ENCODE data around the gene FOXF2.

FOXF2 gene

GRCh38 chr6:1379017-1379787 lies 10.2 kb upstream of the FOXF2 start:
- peak in 1 of 5 donors; percentile 32 for DNase-seq

DNA sequence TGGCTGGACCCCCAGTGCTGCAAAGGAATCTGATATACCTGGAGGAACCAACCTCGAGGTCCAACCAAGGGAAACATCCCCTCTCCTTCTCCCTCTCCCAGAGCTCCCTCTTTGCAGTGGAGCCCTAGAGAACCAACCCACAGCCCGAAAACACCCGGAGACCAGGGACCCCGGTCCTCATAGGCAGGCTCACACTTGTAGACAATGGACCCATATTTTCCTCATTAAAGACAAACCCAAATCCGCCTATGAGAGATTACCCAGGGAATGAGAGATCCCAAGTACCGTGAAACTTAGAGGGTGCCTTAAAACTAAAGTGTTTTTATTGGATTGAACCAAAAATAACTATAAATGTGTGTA lies 9.6 kb upstream of the FOXF2 start:
- no peak for DNase-seq

DNA sequence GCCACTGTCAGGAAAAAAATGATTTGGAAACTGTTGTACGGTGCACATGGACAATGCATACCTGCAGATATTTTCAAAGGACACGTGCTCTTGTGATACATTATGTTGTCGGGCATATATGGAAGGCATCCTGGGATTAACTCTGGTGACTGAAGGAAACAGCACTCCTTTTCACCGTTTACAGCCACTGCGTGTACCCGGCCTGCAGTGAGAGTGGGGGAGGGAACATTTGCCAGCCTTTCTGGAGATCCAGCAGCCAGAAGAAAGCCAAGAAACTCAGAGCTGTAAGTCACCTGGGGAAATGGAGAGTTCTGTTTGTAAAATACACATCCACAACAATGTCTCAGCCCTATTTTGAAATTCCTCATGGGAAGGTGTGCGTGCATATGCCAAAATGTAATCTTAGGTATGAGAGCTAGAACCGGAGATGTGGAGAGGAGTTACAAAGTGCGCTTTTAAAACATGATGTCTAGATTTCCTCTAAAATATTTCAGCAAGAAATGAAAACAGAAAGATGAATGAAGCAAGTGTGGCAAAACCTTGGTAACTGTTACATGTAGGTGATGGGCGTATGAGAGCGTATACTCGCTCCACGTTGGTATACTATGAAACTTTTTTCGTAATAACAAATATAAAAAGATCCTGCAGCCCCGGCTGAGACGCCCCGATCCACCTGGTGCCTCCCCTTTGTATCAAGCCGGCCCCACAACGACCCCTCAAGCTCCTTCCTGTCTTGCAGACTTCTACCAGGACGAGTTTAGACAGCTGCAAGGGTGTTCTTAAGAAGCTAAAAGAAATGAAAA lies 8.6 kb upstream of the FOXF2 start:
- no peak for DNase-seq

- DNase-seq, result peak in 3 of 5 donors; percentile 30 to 36 (median 35)
Observed at GRCh38 chr6:1381481-1382330, 7.7 kb upstream of the FOXF2 start.

DNA sequence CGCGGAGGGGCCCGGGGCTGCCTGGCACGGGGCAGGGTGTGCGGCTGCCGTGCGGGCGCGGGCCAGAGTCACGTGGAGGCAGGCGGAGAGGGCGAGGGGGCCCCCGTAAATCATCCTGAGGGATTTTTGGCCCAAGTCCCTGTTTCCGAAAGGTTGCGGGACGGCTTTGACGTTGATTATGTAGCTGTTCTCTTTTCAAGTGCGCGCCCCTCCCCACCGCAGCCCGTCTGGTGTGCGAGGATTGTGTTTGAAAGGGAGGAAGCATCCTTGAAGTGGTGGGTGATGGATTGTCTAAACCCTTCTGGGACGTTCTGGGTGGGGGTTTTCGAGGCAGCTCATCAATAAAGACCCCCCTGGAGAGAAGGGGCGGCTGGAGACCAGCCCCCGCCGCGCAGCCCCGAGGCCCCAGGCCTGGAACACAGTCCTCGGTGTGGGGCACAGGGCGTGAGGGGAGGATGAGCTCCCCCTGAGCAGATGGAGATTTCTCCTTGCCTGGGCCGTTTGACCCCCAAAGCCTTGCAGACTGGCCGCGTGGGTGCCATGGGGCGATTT lies 7.0 kb upstream of the FOXF2 start:
- DNase-seq, result no peak

DNA sequence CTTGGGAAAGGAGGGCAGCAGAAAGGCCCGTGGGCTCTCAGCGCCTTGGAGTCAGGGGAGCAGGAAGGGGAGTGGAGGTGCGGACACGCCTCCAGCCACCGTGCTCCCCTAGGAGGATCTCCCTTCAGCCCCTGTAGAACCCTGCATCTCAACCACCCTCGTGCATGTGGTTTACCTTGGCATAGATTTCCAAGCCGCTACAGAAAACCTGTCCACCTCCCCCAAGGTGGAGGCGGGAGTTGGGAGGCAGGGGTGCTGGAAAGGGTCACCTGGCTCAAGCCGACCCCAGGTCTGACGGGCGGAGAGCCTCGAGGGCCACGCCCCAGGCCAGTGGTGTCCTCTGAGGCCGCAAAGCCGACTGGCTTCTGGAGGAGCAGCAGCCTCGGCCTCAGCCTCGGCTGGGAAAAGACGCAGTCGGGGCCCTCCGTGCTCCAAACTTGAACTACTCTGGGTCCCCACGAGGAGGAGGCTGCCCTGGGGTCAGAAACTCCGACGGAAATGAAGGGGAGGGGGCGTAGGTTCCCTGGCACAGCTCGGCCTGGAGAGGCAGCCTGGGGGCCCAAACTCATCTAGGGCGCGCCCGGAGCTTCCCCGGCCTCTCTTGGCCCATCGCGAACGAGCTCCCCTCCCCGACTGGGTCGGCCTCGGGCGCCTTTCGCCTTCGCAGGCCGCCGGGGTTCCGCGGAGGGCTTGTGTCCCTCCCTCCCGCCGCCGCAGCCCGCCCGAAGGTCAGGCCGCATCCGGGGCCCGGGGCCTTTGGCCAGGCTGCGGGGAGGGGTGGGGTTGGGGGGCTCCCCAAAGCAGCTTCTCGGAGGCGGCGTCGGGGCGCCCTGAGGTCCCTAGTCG lies 6.3 kb upstream of the FOXF2 start:
- DNase-seq, result no peak

GRCh38 chr6:1383729-1384548 lies 5.4 kb upstream of the FOXF2 start:
- DNase-seq, result no peak

DNA sequence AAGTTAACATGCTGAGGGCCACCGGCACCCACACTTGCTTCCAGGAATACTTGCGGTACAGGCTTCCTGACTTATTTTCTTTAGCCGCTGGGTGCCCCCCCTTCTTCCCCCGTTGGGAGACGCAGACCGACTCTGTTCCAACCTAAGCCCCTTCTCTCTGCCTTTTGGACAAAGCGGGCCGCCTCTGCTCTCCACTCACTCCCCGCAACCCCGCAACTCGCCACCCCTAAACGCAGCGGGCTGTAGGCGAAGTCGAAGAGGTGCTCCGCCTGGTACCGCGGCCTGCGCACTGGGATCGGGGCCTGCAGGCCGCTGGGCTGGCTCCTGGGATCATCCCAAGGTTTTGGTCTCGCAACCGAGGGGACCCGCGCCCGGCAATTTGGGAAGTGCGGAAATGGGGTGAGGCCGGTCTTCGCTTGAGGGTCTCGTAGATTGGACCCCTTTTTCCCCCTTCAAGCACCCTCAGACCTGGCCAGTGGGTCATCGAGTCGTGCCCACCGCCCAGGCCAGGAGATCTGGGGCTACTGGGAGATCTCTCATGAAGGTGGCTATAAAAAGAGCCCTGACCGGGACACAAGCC lies 4.7 kb upstream of the FOXF2 start:
- DNase-seq, result no peak

GRCh38 chr6:1385129-1386037 lies 4.0 kb upstream of the FOXF2 start:
- no peak for DNase-seq

DNA sequence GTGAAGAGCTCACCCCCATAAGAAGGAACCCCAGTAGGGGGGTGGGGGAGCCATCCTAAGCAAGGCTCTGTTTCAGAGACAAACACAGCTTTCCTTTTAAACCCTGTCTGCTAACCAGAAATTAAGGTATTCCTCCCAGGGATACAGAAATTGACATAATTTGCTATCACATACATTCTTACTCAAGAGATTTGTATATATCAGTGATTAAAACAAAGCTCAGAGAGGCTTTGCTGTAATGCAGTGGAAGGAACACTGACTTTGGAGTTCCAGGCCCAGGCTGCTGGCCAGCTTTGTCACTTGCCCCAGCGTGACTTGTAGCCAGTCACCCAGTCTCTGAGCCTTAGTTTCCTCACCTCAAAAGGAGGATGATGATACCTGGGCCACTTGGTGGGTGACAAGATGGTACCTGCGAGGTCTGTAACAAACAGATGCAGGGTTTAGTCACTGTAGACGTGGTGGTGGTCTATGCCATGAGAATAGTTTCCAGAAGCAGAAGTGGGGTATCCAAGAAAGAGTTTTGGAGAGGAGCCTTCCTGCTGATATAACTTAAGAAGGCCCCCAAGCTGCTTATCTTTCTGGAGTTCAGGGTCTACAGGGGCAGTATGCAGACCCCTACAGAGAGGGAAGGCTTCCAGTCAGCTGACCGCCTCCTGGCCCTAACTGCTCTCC lies 3.2 kb upstream of the FOXF2 start:
- no peak for DNase-seq

GRCh38 chr6:1387538-1387875 lies 1.9 kb upstream of the FOXF2 start:
- DNase-seq, result no peak

DNA sequence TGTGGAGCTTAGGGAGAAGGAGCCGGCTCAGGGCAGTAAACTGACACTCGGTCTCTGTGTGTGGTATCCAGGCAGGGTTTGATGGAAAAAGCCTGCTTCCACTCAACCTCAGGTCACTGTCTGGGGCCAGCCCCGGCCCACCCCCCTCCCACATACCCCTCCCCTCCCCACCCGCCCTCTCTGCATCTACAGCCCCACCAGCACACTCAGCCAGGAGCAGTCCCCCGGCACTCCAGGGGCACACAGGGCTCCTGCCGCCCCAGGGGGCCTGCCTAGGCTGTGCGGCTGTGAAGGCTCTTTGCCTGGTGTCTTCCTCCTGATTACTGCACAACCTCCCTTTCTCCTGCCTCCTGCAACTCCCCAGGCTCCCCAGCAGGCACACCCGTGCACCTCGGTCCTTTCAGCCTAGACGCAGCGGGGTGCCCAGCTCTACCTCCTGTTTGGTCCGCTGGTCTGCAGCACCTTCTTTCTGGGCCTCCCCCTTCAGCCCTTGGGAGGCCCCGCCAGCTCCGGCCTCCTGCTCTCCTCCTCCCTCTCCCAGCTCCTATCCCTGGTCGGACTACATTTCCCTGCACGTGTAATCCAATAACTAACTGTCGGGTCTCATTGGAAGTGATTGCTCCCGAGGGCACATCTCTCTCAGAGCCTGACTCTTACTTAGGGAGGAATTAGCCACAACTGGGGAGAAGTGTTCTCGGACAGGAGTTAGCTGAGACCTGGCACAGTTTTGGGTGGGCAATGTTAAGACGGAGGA lies 1.3 kb upstream of the FOXF2 start:
- no peak for DNase-seq

DNA sequence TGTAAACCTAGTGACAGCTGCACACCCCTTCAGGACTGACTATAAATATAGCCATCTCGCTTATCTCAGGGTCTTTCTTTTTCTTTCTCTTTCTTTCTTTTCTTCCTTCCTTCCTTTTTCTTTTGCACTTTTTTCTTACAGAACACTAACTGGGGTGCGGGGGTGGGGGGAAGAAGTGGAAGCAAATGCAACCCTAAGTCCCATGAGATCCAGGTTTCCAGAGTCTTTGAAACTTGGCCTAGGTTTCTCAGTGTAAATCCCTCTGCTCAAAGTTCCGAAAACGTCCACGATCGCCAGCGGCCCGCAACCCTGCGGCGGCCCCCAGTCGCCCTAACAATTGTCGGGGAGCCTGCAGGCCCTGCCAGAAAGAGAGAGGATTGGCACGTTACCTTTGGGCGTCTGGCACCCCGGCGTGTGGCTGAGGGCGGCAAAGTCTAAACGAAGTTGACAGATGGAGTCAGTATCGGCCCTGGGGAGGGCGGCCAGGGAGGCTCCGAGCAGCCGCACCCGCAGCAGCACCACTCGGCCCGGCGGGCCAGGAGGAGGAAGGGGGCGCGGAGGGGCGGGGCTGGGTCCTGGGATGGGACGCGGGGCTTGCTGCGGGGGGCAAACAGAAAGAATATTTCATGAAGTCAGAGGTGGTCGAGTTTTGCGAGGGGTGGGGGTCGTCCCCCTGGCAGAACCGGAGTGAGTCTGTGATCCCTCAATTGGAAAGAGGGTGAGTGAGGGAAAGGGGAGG lies 577 bp upstream of the FOXF2 start:
- DNase-seq, result no peak

GRCh38 chr6:1390133-1390945 lies 963 bp downstream of the FOXF2 start:
- DNase-seq, result peak in 1 of 5 donors; percentile 21

- DNase-seq, result no peak
Observed at GRCh38 chr6:1390946-1391799, 1.8 kb downstream of the FOXF2 start.
